K562 (cell line): ENCODE measurements around the gene NOM1. TPM values are rescaled to one million over a fixed set of nuclear protein-coding genes. Genes with fewer than 3 reads are reported as not detected.

Experiments
- ATF1 ChIP-seq, 2 experiments: fragments of 450-650 bp in 1 of 2; IDR thresholded peaks; 2 replicates each; pipeline ENCODE4 v1.6.1; 2016; ENCODE audit warnings: missing compliant biosample characterization in 1 of 2, missing genetic modification characterization in 1 of 2
- BRF1 ChIP-seq: IDR thresholded peaks from 3 replicates; pipeline ENCODE4 v1.6.1; 2011; ENCODE audit warnings: borderline replicate concordance, mild to moderate bottlenecking; ENCODE audit not compliant: insufficient read length; ENCODE audit errors: extremely low read depth
- CAMTA2 ChIP-seq: fragments of 250-450 bp; sonication (Bioruptor Pico); conservative IDR thresholded peaks from 2 replicates; pipeline ENCODE4 v1.5.1; 2022
- CBX3 ChIP-seq, 2 experiments: IDR thresholded peaks; 1 replicate in 1 of 2; 2 replicates in 1 of 2; pipeline ENCODE4 v1.6.1; 2012; ENCODE audit warnings: inconsistent platforms in 2 of 2, low read length in 2 of 2, borderline replicate concordance in 1 of 2, control low read depth in 1 of 2
- CCNT2 ChIP-seq: IDR thresholded peaks from 2 replicates; pipeline ENCODE4 v1.6.1; 2011; ENCODE audit warnings: borderline replicate concordance, low read depth, mild to moderate bottlenecking, moderate library complexity, mixed read lengths, low read length; ENCODE audit not compliant: insufficient read length; ENCODE audit errors: extremely low read depth
- EWSR1 ChIP-seq: fragments of 450-650 bp; IDR thresholded peaks from 2 replicates; pipeline ENCODE4 v1.6.1; 2018; ENCODE audit warnings: borderline replicate concordance, mild to moderate bottlenecking, low read depth, moderate library complexity; ENCODE audit not compliant: partially characterized antibody
- FOXK2 ChIP-seq, 2 experiments: fragments of 450-650 bp; IDR thresholded peaks in 1 of 2; conservative IDR thresholded peaks in 1 of 2; 2 replicates each; pipeline ENCODE4 v1.6.1; 2016; ENCODE audit warnings: low read depth in 2 of 2, mild to moderate bottlenecking in 1 of 2
- FUS ChIP-seq: fragments of 200-400 bp; formaldehyde crosslinking; optimal IDR thresholded peaks from 2 replicates; pipeline ENCODE3; 2017; ENCODE audit warnings: low read depth, low read length
- LEF1 ChIP-seq: fragments of 450-650 bp; IDR thresholded peaks from 2 replicates; pipeline ENCODE4 v1.6.1; 2016; ENCODE audit warnings: mild to moderate bottlenecking
- MAFG ChIP-seq: fragments of 450-650 bp; conservative IDR thresholded peaks from 2 replicates; pipeline ENCODE4 v1.6.1; 2016; ENCODE audit warnings: missing genetic modification characterization, missing compliant biosample characterization
- MAX ChIP-seq: sonication (generic); formaldehyde crosslinking; IDR thresholded peaks from 2 replicates; pipeline ENCODE4 v1.9.0; 2022; ENCODE audit warnings: mild to moderate bottlenecking, missing genetic modification reagents
- MEIS2 ChIP-seq: fragments of 450-650 bp; IDR thresholded peaks from 2 replicates; pipeline ENCODE4 v1.6.1; 2014; ENCODE audit warnings: mild to moderate bottlenecking; ENCODE audit not compliant: partially characterized antibody
- MYC ChIP-seq, 2 experiments: fragments of 250-450 bp in 1 of 2; sonication (Bioruptor Pico) in 1 of 2; IDR thresholded peaks; 2 replicates each; pipeline versions ENCODE4 v1.5.1 to v1.6.1; 2012 to 2021; ENCODE audit warnings: low read depth in 2 of 2, borderline replicate concordance in 1 of 2, improper control_type of control experiment in 1 of 2, low read length in 1 of 2, mild to moderate bottlenecking in 1 of 2, moderate library complexity in 1 of 2
- NFYB ChIP-seq: IDR thresholded peaks from 2 replicates; pipeline ENCODE4 v1.6.1; 2011; ENCODE audit warnings: mild to moderate bottlenecking, moderate library complexity; ENCODE audit not compliant: insufficient read length; ENCODE audit errors: extremely low read depth
- NONO ChIP-seq, 2 experiments: fragments of 200-400 bp in 1 of 2; fragments of 450-650 bp in 1 of 2; formaldehyde crosslinking in 1 of 2; IDR thresholded peaks; 2 replicates each; pipeline ENCODE4 v1.6.1; 2017; ENCODE audit warnings: low read depth in 2 of 2, mild to moderate bottlenecking in 2 of 2, moderate library complexity in 2 of 2, low read length in 1 of 2
- RBM25 ChIP-seq: fragments of 200-400 bp; formaldehyde crosslinking; IDR thresholded peaks from 2 replicates; pipeline ENCODE4 v1.6.1; 2018; ENCODE audit warnings: low read length, low read depth, moderate library complexity; ENCODE audit not compliant: severe bottlenecking
- SOX6 ChIP-seq: fragments of 450-650 bp; IDR thresholded peaks from 2 replicates; pipeline ENCODE4 v1.6.1; 2014; ENCODE audit warnings: mild to moderate bottlenecking
- TCF3 ChIP-seq: sonication (generic); formaldehyde crosslinking; IDR thresholded peaks from 2 replicates; pipeline ENCODE4 v1.4.0; 2020; ENCODE audit warnings: mild to moderate bottlenecking, missing genetic modification reagents
- U2AF1 ChIP-seq: fragments of 200-400 bp; formaldehyde crosslinking; optimal IDR thresholded peaks from 2 replicates; pipeline ENCODE3; 2017; ENCODE audit warnings: mild to moderate bottlenecking, low read depth, low read length, moderate library complexity
- ZFP30 ChIP-seq: fragments of 250-450 bp; sonication (Bioruptor Pico); IDR thresholded peaks from 2 replicates; pipeline ENCODE4 v1.8.0; 2022; ENCODE audit warnings: moderate library complexity, mild to moderate bottlenecking, inconsistent platforms, borderline replicate concordance
- polyA plus RNA-seq, 8 experiments: library from polyadenylated mRNA; depleted of rRNA in 4 of 8; stranded (reverse) in 5 of 8; unstranded in 3 of 8; fragments of >200 nt; fragmentation: Nextera tagmentation in 2 of 8; fragmentation: Illumina TruSeq in 1 of 8; extraction: Ambion mirVana in 2 of 8; extraction: Trizol in 1 of 8; gene quantifications; 2 replicates each; pipeline versions ENCODE4 v1.2.1 to v1.2.3, GENCODE V29; 2011 to 2014; ENCODE audit warnings: inconsistent platforms in 1 of 8, missing spikeins in 1 of 8
- total RNA-seq, 7 experiments: library from RNA; depleted of rRNA in 6 of 7; stranded (reverse); fragments of >200 nt in 6 of 7; fragmentation: Illumina TruSeq in 2 of 7; extraction: Trizol in 2 of 7; gene quantifications; 2 replicates each; pipeline versions ENCODE4 v1.2.1 to v1.2.3, GENCODE V29; 2011 to 2021; ENCODE audit warnings: low replicate concordance in 1 of 7
- TF ChIP-seq, protein P1 (sequence below): sonication (generic); formaldehyde crosslinking; IDR thresholded peaks from 2 replicates; pipeline ENCODE4 v1.8.0; 2022; ENCODE audit warnings: missing genetic modification reagents, mild to moderate bottlenecking, moderate library complexity, borderline replicate concordance
- TF ChIP-seq, protein P2 (sequence below): sonication (generic); formaldehyde crosslinking; IDR thresholded peaks from 2 replicates; pipeline ENCODE4 v1.8.1; 2023; ENCODE audit warnings: mild to moderate bottlenecking, missing genetic modification reagents
- TF ChIP-seq, protein P3 (sequence below): fragments of 250-450 bp; sonication (Bioruptor Pico); IDR thresholded peaks from 2 replicates; pipeline ENCODE4 v1.4.0; 2020

Gene NOM1
- total and polyA plus RNA-seq, 9 of the 15 experiments (the other 6 are each of a cell fraction or from before 2014, with no cell fraction given): 6.8 to 47.3 (median 37.4) TPM

DNA sequence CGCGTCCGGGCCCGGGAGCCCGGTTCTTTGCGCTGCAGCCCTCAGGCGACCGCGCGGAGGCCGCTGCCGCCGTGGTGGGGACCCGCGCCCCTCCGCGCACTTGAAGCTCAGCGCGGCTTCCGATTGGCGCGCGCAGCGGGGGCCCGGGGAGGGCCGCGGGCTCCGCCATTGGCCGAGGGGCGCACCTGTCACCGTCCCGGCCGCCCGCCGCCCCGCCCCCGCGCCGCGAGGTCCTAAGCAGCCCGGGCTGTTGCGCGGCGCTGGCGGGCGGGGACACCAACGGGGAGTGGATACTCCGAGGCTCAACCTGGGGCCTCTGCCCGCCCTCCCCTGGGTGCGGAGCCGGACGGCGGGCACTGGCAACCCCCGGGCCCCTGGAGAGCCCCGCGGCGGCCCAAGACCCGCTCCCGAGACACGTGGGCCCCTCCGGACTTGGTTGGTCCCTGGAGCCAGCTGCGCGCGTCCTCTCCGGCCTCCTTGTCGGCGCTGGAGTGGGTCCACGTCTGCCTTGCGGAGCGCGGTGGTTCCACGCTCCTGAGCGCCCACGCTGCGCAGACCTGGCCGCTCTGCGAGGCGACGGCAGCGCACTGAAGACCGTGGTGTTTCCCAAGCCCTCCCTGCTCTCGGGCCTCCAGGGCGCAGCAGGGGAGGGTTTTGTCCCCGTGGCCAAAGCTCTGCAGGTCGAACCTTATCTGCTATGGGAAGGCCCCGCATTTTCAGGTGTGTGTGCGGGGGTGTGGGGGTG is 61.2 kb downstream of the NOM1 start, which contains the start of gene MNX1 (continued):
- TF ChIP-seq, protein P1, sequence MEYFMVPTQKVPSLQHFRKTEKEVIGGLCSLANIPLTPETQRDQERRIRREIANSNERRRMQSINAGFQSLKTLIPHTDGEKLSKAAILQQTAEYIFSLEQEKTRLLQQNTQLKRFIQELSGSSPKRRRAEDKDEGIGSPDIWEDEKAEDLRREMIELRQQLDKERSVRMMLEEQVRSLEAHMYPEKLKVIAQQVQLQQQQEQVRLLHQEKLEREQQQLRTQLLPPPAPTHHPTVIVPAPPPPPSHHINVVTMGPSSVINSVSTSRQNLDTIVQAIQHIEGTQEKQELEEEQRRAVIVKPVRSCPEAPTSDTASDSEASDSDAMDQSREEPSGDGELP: peak; percentile 50
- TF ChIP-seq CCNT2: peak; percentile 72
- no peak for TF ChIP-seq CBX3 (IDR thresholded peaks at IDR 0.05; ENCODE audit: borderline replicate concordance in 1 of 2, low read length in 2 of 2)
- peak; percentile 61 for TF ChIP-seq NFYB
- no peak for TF ChIP-seq ZFP30 (CRISPR knock-in tag)
- TF ChIP-seq, protein P2, sequence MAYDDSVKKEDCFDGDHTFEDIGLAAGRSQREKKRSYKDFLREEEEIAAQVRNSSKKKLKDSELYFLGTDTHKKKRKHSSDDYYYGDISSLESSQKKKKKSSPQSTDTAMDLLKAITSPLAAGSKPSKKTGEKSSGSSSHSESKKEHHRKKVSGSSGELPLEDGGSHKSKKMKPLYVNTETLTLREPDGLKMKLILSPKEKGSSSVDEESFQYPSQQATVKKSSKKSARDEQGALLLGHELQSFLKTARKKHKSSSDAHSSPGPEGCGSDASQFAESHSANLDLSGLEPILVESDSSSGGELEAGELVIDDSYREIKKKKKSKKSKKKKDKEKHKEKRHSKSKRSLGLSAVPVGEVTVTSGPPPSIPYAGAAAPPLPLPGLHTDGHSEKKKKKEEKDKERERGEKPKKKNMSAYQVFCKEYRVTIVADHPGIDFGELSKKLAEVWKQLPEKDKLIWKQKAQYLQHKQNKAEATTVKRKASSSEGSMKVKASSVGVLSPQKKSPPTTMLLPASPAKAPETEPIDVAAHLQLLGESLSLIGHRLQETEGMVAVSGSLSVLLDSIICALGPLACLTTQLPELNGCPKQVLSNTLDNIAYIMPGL (CRISPR knock-in tag): no peak
- TF ChIP-seq, protein P3, sequence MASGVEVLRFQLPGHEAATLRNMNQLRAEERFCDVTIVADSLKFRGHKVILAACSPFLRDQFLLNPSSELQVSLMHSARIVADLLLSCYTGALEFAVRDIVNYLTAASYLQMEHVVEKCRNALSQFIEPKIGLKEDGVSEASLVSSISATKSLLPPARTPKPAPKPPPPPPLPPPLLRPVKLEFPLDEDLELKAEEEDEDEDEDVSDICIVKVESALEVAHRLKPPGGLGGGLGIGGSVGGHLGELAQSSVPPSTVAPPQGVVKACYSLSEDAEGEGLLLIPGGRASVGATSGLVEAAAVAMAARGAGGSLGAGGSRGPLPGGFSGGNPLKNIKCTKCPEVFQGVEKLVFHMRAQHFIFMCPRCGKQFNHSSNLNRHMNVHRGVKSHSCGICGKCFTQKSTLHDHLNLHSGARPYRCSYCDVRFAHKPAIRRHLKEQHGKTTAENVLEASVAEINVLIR (CRISPR knock-in tag): 0 out of 2 replicates have a peak, but pooled peaks have one; percentile 44
- peak; percentile 23 for TF ChIP-seq U2AF1
- TF ChIP-seq TCF3 (CRISPR knock-in tag): no peak
- 0 out of 2 replicates have a peak, but pooled peaks have one; percentile 18 for TF ChIP-seq SOX6
- peak; percentile 54 for TF ChIP-seq MEIS2
- TF ChIP-seq NONO (IDR thresholded peaks at IDR 0.05; ENCODE audit: low read depth in 2 of 2, low read length in 1 of 2): peak; percentile 50 to 70
- TF ChIP-seq ATF1 (CRISPR knock-in tag; IDR thresholded peaks at IDR 0.05): no peak
- peak; percentile 84 for TF ChIP-seq ATF1 (tag; IDR thresholded peaks at IDR 0.05)
- TF ChIP-seq LEF1: no peak
- peak; percentile 77 for TF ChIP-seq MAX
- no peak for TF ChIP-seq BRF1
- TF ChIP-seq EWSR1: no peak
- TF ChIP-seq RBM25: peak; percentile 99
- TF ChIP-seq CAMTA2: no peak
- peak; percentile 79 for TF ChIP-seq MYC (IDR thresholded peaks at IDR 0.05; ENCODE audit: low read depth, low read length)
- peak; percentile 66; the same call in 1 of the 2 replicates for TF ChIP-seq MYC (CRISPR knock-in tag; IDR thresholded peaks at IDR 0.05; ENCODE audit: borderline replicate concordance, low read depth)
- no peak for TF ChIP-seq FOXK2 (conservative IDR thresholded peaks at IDR 0.05 in 1 of 2, IDR thresholded peaks at IDR 0.05 in 1 of 2; ENCODE audit: low read depth in 2 of 2)
- TF ChIP-seq FUS: no peak
- TF ChIP-seq MAFG (tag): no peak
